Stimulated activated CD4-positive, alpha-beta T cell treated with anti-CD3 and anti-CD28 coated beads, Interleukin-1b, Interleukin-23, amount 100 ng/mL, for 48 hours (primary cell): ENCODE results near the gene CYP2W1.

Experiments used
- DNase-seq: peaks from one replicate; pipeline ENCODE4 v3.0.0-alpha.2; 2020

The CYP2W1 gene

GRCh38 chr7:967361-968082, 15.5 kb upstream of the CYP2W1 start:
- no peak for DNase-seq

- no peak for DNase-seq
Observed at GRCh38 chr7:968205-969105, 14.5 kb upstream of the CYP2W1 start.

DNA sequence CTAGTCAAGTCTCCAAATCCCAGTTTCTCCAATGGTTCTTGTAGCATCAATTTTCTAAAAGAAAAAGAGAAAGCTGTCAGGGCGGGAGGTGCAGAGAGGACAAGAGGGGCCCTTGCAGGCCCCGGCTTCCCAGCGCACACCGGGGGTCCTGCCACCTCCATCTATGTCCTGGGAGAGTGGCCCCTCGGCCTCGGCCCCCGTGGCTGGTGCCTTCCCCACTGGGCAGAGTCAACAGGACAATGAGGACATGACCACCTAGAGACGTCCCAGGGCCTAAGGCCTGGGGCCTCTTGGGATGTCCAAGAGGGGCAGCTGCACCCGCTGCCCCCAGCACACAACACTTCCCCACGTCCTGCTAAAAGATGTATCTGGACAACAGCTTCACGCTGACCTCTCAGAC, 13.6 kb upstream of the CYP2W1 start:
- DNase-seq, result no peak

- DNase-seq, result no peak
Observed at GRCh38 chr7:970744-971143, 12.2 kb upstream of the CYP2W1 start.

DNA sequence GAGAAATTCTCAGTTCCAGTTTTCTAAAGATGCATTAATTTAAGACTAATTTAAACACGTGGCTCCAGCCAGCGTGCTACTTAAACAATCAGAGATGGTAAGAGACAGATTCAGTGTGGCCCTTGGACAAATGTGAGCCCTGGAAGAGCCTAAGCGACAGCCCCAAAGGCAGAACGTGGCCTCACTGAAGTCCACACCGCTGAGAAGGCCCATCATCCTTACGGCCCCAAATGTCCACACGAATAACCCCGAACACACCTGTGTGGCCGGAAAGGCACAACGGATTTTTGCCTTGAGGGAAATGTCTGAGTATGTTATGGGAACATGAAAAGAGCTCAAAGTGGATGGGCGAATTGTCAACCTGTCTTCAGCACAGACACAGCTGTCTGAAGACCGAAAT, 10.9 kb upstream of the CYP2W1 start:
- no peak for DNase-seq

DNA sequence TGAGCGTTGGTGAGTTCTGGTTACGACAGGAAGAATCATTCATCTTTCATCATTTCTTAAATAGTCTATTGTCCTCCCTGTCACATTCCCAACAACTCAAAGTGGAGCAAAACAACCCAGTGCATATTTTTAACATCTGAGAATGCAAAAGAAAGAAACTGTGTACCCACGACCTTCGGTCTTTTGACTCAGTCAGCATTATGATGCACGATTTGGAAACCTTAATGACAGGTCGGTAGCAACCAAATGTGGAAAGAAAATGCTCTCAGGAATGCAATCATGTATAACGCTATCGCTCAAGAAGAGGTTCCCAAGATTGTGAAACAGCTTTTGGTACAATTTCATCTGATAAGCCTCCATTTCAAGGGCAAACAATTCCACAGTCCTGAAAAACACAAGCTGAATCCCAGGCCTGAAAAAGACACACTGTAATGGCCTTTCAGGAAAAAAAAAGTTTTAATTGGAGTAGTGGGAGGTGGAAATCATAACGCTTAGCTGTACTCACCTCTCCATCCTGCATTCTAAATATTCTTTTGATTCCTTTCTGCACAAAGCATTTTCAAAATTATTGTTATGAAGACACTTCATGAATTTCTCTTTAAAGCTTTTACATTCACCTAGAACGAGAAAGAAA, 10.2 kb upstream of the CYP2W1 start:
- DNase-seq, result no peak

DNA sequence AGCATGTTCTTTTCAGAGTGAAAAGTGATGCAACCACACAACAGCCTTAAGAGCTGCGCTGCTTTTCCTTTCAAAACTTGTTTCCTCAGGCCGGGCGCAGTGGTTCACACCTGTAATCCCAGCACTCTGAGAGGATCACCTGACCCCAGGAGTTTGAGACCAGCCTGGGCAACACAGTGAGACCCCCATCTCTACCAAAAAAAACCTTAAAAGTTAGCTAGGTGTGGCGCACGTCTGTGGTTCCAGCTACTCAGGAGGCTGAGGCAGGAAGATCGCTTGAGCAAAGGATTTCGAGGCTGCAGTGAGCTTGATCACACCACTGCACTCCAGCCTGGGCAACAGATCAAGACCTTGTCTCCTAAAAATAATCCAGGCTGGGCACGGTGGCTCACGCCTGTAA, 9.7 kb upstream of the CYP2W1 start:
- no peak for DNase-seq

GRCh38 chr7:974172-974571, 8.8 kb upstream of the CYP2W1 start:
- DNase-seq, result no peak

- peak; percentile 91 for DNase-seq
Observed at GRCh38 chr7:974820-975681, 7.9 kb upstream of the CYP2W1 start, which contains the start of gene COX19. Gene COX19, minus strand, starts transcription at chr7:975549. Its CDS starts 40 bp downstream, at chr7:975509.

DNA sequence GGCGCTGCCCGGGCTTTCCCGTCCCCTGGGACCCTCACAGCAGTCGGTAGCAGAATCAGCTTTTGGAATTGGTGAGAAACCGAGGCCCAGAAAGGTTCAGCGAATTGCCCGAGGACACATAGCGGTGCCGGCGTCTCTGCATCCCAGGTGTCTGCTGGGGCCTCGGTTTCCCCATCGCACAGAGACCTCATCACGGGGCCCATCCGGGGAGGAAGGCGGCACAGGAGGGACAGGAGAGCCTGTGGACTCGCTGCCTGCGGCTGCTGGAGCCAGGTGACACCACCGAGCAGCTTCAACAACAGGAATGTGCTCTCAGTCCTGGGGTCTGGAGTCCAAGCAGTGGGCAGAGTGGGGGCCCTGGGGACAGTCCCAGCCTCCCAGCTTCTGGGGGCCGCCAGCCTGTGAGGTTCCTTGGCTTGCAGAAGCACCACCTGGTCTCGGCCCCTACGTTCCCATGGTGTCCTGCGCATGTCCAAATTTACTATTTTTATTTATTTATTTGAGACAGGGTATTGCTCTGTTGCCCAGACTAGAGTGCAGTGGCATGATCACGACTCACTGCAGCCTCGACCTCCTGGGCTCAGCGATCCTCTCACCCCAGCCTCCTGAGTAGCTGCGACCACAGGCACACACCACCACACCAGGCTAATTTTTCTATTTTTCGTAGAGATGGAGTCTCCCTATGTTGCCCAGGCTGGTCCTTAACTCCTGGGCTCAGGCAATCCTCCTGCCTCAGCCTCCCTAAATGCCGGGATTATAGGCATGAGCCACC, 7.1 kb upstream of the CYP2W1 start:
- no peak for DNase-seq

DNA sequence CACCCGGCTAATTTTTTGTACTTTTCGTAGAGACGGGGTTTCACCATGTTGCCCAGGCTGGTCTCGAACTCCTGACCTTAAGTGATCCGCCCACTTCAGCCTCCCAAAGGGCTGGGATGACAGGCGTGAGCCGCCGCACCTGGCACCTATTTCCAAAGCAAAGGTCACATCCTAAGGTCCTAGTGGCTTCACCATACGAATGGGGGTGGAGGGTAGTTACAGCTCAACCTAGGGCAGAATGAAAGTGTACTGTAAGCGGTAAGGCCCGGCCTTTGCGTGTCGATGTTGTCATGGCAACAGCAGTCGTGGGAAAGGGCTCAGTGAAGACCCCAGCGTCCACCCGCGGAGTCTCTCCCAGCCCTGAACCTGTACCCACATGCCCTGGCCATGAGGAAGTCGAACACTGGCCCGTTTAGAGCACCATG, 6.1 kb upstream of the CYP2W1 start:
- DNase-seq, result no peak

GRCh38 chr7:977326-978048, 5.5 kb upstream of the CYP2W1 start:
- no peak for DNase-seq

DNA sequence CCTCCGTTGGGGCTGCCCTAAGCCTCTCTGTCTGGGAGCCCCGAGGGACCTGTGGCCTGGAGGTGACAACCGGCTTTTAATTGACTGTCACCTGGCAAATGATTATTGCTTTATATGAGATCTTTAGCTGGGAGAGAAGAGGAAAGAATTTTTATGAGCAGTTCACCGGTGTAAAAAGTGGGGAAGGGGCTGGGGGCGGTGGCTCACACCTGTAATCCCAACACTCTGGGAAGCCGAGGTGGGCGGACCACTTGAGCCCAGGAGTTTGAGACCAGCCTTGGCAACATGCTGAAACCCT, 5.0 kb upstream of the CYP2W1 start:
- DNase-seq, result no peak

DNA sequence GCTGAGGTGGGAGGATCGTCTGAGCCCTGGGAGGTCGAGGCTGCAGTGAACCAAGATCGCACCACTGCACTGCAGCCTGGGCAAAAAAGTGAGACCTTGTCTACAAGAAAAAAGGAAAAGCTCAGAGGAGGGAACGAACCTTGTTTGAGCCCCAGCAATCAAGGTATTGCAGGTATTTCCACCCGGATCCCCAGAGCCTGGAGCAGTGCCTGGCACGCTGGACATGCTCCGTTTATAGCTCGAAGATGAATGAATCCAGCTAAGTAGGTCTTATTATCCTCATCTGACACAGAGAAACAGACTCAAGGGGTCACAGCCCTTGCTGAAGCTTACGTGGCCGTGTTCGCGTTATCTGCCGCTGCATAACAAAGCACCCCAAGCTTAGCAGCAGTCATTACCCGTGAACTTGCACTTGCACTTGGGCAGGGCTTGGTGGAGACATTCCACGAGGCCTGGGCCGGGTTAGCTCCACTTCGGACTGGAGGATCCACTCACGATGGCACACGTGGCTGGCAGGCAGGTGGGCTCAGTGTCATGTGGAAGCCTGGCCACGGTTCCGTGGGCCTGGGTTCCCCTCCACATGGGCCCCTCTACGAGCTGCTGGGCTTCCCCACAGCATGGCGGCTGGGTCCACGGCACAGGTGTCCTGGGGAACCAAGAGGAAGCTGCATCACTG, 4.4 kb upstream of the CYP2W1 start:
- DNase-seq, result no peak

GRCh38 chr7:979151-979550, 3.8 kb upstream of the CYP2W1 start:
- no peak for DNase-seq

DNA sequence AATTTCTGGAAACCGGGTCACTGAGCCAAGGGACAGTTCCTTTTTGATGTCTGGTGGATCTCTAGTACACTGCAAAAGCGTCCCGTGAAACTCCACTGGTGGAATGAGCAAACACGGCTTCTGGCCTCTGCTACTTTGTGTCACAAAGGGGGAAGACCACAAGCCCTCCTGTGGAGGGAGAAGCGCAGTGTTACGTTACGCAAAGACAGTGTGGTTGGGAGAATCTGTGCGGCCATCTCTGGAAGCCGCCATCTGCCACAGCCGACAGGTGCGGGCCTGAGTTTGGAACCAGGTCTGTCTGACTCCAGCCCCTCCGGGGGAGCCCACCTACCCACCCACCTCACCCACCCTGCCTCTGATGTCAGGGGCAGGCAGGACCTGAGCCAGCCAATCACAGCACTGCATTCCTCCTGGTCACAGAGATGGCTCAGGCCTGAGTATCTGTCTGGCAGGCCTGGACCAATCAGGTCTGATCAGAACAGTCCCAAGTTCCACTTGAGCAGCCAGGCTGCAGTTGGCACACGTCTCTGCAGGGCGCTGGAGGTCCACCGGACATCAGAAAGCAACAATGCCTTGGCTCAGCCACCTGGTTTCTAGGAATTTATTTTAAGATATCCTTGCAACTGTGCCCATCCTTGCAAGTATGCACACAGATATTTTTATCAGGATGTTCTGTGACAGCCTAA, 3.0 kb upstream of the CYP2W1 start:
- DNase-seq, result no peak

- DNase-seq, result no peak
Observed at GRCh38 chr7:981793-982510, 1.0 kb upstream of the CYP2W1 start.

DNA sequence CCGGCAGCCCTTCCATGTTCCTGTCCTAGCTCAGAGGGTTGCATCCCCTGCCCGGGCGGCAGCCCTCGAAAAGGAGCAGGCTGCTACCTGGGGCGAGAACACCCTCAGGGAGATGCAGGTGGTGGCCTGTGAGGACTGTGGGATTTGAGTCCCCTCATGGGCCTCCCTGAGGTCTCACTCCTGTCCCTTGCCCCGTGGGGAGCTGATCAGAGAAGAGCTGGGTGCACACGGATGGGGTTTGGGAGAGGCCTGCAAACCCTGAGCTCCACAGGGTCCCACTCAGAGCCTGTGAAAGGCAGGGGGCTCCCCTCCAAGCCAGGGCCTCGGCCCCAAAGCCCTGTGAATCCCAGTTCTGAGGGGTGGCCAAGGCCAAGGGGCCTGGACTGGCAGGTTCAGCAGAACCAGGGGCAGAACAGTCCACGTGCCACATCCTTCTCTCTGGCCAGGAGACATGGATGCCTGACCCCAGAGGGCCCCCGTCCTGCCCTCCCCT, 424 bp upstream of the CYP2W1 start:
- no peak for DNase-seq

DNA sequence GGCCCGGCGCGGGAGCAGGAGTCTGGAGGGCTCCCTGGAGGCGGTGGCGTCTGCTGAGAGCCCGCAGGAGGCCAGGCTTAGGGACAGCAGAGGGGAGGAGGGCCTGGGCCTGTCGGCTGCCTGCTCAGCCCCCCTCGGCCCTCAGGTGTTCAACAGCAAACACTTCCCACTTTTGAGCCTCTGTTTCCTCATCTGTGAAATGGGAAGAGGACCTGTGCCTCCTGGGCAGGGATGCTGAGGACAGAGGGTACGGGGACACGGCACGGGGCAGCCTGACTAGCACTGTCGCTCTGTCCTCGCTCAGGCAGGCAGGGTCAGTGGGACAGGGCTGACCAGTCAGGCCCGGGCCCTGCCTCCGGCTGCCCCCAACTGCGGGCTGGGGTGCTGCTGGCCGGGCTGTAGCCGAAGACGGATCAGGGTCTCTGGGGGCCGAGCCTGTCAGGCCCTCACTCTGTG, 663 bp downstream of the CYP2W1 start:
- DNase-seq, result no peak
